GM12801 (cell line): Measurements from ENCODE around the gene ABI1.

Experiments
- CTCF ChIP-seq: IDR thresholded peaks from one replicate; pipeline ENCODE4 v1.5.1; 2011; ENCODE audit warnings: control low read depth; ENCODE audit not compliant: insufficient read length; ENCODE audit errors: extremely low read depth

Gene ABI1

GRCh38 chr10:26870766-26871165 is 10.0 kb upstream of the ABI1 start:
- no peak for TF ChIP-seq CTCF

GRCh38 chr10:26869528-26869927 is 8.8 kb upstream of the ABI1 start:
- TF ChIP-seq CTCF = no peak

GRCh38 chr10:26863351-26864076 is 2.8 kb upstream of the ABI1 start:
- TF ChIP-seq CTCF = no peak

- no peak for TF ChIP-seq CTCF
Measured at GRCh38 chr10:26861205-26861998, 644 bp upstream of the ABI1 start.

- no peak for TF ChIP-seq CTCF
Measured at GRCh38 chr10:26860102-26860442, 686 bp downstream of the ABI1 start.

- no peak for TF ChIP-seq CTCF
Measured at GRCh38 chr10:26859241-26860101, 1.3 kb downstream of the ABI1 start.

GRCh38 chr10:26858707-26859034 is 2.1 kb downstream of the ABI1 start:
- TF ChIP-seq CTCF = no peak
